SU-DHL-6 (cell line): Measurements from ENCODE around the gene PLCB1.

Source experiments
- H2AFZ ChIP-seq: fragments of 200-600 bp; sonication (generic); 2 replicates; pipeline ENCODE4 v1.6.1; 2014; ENCODE audit warnings: low read depth, mild to moderate bottlenecking, moderate library complexity, mixed read lengths, antibody characterized with exemption, low read length; ENCODE audit not compliant: severe bottlenecking
- H3F3A ChIP-seq: fragments of 200-600 bp; shearing (Covaris generic); 2 replicates; pipeline ENCODE4 v1.6.0; 2016; ENCODE audit warnings: antibody characterized with exemption, mild to moderate bottlenecking; ENCODE audit not compliant: insufficient read depth
- H3K27ac ChIP-seq: fragments of 200-600 bp; sonication (generic); 2 replicates; pipeline ENCODE4 v1.5.1; 2016; ENCODE audit warnings: low read depth, mild to moderate bottlenecking, low read length, moderate library complexity, mixed read lengths
- H3K27me3 ChIP-seq: fragments of 200-600 bp; sonication (generic), shearing (Covaris generic); 2 replicates; pipeline ENCODE4 v1.6.0; 2014; ENCODE audit warnings: mild to moderate bottlenecking, low read length
- H3K36me3 ChIP-seq: fragments of 200-600 bp; sonication (generic); 2 replicates; pipeline ENCODE4 v1.6.1; 2014; ENCODE audit warnings: mild to moderate bottlenecking, low read length, mixed read lengths
- H3K4me2 ChIP-seq: fragments of 300-600, 200-600 bp; shearing (Covaris generic), sonication (generic); 2 replicates; pipeline ENCODE4 v1.6.0; 2014; ENCODE audit warnings: low read length, low read depth, mild to moderate bottlenecking; ENCODE audit not compliant: poor library complexity, severe bottlenecking
- H3K4me3 ChIP-seq: fragments of 200-600 bp; sonication (generic); 2 replicates; pipeline ENCODE4 v1.5.1; 2014; ENCODE audit warnings: antibody characterized with exemption, low read length, mild to moderate bottlenecking, mixed read lengths; ENCODE audit not compliant: insufficient read depth, poor library complexity, severe bottlenecking
- H3K79me2 ChIP-seq: fragments of 200-600 bp; sonication (generic); 2 replicates; pipeline ENCODE4 v1.6.1; 2014; ENCODE audit warnings: mild to moderate bottlenecking, low read length, moderate library complexity; ENCODE audit not compliant: insufficient read depth
- H3K9ac ChIP-seq: fragments of 200-600 bp; sonication (generic); 2 replicates; pipeline ENCODE4 v1.7.0; 2014; ENCODE audit warnings: mild to moderate bottlenecking, low read length
- H3K9me2 ChIP-seq: fragments of 200-600 bp; sonication (generic); replicated peaks from 2 replicates; pipeline ENCODE4 v1.6.1; 2014; ENCODE audit warnings: low read length; ENCODE audit not compliant: insufficient read depth
- H3K9me3 ChIP-seq: fragments of 200-600 bp; sonication (generic); 2 replicates; pipeline ENCODE4 v1.6.1; 2014; ENCODE audit warnings: low read length, mixed read lengths; ENCODE audit not compliant: insufficient read depth
- H4K20me1 ChIP-seq: fragments of 200-600 bp; sonication (generic); 2 replicates; pipeline ENCODE4 v1.6.1; 2014; ENCODE audit warnings: low read depth, mild to moderate bottlenecking, antibody characterized with exemption, low read length, moderate library complexity, mixed read lengths
- EZH2phosphoT487 ChIP-seq: fragments of 200-600 bp; sonication (generic), shearing (Covaris generic); conservative IDR thresholded peaks from 2 replicates; pipeline ENCODE4 v1.6.1; 2018; ENCODE audit warnings: mild to moderate bottlenecking, antibody characterized with exemption, low read length, moderate library complexity, mixed read lengths
- TF ChIP-seq, protein P1 (sequence below): fragments of 200-600 bp; sonication (generic); IDR thresholded peaks from one replicate; pipeline ENCODE4 v1.5.1; 2017; ENCODE audit warnings: antibody characterized with exemption, mild to moderate bottlenecking, low read length, moderate library complexity; ENCODE audit not compliant: insufficient read depth, poor library complexity, severe bottlenecking

PLCB1 gene

DNA sequence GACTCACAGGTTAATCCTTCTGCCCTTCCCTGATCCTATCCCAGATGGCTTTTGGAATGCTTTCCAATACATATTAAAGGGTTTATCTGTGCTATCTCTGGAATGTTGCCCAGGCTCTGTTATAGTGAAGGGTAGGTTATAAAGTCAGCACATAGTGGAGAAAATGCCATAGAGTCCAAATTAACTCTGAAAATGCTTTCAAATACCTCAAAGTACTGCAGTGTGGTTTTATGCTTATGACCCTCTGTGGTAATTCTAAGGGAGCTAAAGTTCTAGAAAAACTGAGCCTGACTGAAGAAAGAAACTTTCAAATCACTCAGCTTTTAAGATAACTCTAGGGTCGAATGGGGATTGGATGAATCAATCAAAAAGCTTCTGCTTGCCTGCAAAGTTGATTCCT, 159.8 kb downstream of the PLCB1 start:
- no peak overlapping the region for H3K4me3 ChIP-seq
- H4K20me1 ChIP-seq, result no peaks in the 10 kb centered on the region
- no peak overlapping the region for H2AFZ ChIP-seq
- H3K27me3 ChIP-seq, result no peaks in the 10 kb centered on the region
- H3F3A ChIP-seq, result no peaks in the 10 kb centered on the region
- no peaks in the 10 kb centered on the region for H3K79me2 ChIP-seq
- H3K4me2 ChIP-seq, result no peak overlapping the region
- H3K9ac ChIP-seq, result no peak overlapping the region
- no peaks in the 10 kb centered on the region for H3K9me2 ChIP-seq
- TF ChIP-seq, protein P1, sequence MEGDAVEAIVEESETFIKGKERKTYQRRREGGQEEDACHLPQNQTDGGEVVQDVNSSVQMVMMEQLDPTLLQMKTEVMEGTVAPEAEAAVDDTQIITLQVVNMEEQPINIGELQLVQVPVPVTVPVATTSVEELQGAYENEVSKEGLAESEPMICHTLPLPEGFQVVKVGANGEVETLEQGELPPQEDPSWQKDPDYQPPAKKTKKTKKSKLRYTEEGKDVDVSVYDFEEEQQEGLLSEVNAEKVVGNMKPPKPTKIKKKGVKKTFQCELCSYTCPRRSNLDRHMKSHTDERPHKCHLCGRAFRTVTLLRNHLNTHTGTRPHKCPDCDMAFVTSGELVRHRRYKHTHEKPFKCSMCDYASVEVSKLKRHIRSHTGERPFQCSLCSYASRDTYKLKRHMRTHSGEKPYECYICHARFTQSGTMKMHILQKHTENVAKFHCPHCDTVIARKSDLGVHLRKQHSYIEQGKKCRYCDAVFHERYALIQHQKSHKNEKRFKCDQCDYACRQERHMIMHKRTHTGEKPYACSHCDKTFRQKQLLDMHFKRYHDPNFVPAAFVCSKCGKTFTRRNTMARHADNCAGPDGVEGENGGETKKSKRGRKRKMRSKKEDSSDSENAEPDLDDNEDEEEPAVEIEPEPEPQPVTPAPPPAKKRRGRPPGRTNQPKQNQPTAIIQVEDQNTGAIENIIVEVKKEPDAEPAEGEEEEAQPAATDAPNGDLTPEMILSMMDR, result no peak
- no peak for TF ChIP-seq EZH2phosphoT487
- no peak overlapping the region for H3K27ac ChIP-seq
- H3K36me3 ChIP-seq, result no peaks in the 10 kb centered on the region
- no peaks in the 10 kb centered on the region for H3K9me3 ChIP-seq

GRCh38 chr20:8292793-8293192, 160.7 kb downstream of the PLCB1 start:
- Histone ChIP-seq H3K9ac (no peak overlapping the region), H3K4me3 (no peak overlapping the region)

DNA sequence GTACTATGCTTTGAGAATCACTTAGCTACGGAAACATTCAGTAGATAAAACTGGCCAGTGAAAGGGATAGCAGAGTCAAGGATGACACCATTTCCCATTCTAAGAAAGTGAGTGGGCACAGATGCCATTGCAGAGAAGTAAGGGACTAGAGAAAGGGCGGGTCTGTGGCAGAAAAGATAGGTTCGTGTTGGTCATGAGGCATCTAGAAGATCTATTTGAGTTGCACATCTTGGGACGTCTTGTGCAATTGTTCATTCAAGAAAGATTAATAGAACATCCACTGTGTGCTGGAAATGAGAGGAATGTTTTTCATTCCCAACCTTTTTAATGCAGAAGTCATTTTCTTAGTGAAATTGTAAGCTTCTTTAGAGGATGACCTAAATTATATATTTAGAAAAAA, 161.7 kb downstream of the PLCB1 start:
- Histone ChIP-seq H3K4me2 (no peak overlapping the region), H3K4me3 (no peak overlapping the region), H3K27ac (no peak overlapping the region), H4K20me1 (no peaks in the 10 kb centered on the region), H2AFZ (no peak overlapping the region), H3K79me2 (no peaks in the 10 kb centered on the region), H3K36me3 (no peaks in the 10 kb centered on the region), H3K27me3 (no peaks in the 10 kb centered on the region), H3F3A (no peaks in the 10 kb centered on the region), H3K9me3 (no peaks in the 10 kb centered on the region), H3K9me2 (no peaks in the 10 kb centered on the region), H3K9ac (no peak overlapping the region)
- TF ChIP-seq EZH2phosphoT487, result no peak
- TF ChIP-seq, protein P1, result no peak

More at GRCh38 chr20:8292793-8293192, 160.7 kb downstream of the PLCB1 start:
- Histone ChIP-seq H3K36me3 (no peaks in the 10 kb centered on the region), H3K4me2 (no peak overlapping the region), H3K79me2 (no peaks in the 10 kb centered on the region), H4K20me1 (no peaks in the 10 kb centered on the region), H3K9me2 (no peaks in the 10 kb centered on the region), H3K27ac (no peak overlapping the region), H3K9me3 (no peaks in the 10 kb centered on the region), H3K27me3 (no peaks in the 10 kb centered on the region), H2AFZ (no peak overlapping the region), H3F3A (no peaks in the 10 kb centered on the region)
- TF ChIP-seq EZH2phosphoT487, result no peak
- TF ChIP-seq, protein P1, result no peak
